ENCODE results near the gene PLEKHA1.

PLEKHA1 gene

DNA sequence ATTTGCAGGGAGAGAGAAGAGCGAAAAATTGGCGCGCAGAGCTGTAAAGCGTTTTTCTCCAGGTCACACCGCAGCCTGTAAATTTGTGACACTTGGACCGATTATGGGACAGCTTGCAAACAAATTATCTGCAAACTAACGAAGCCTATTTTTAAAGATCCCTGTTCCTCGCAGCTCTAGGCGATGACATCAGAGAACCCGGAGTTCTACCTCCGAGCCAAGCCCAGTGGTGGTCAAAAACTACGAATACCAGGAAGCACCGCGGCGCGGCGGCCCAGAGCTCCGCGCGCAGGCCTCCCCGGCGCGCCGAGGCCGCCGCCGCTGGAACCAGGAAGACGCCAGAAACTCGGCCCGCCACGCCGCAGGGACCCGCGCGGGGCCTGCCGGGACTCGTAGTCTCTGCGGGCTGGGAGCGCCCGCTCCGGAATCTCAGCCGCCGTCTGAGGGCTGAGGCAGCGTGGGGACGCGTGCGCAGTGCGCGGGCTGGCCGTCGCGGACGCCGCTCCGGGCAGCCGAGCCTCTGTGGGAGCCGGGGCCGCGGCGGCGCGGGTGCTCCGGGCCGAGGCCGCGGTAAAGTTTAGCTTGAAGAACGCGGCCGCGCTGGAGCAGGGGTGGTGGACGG lies at the start of gene PLEKHA1:
PLEKHA1 (plus strand) TSS at position 472 of the 622 bp plus-strand sequence. CDS start 18,493 bp downstream, outside the sequence.
- DNase-seq (ENCODE audit: low read depth): peak; percentile 92

DNA sequence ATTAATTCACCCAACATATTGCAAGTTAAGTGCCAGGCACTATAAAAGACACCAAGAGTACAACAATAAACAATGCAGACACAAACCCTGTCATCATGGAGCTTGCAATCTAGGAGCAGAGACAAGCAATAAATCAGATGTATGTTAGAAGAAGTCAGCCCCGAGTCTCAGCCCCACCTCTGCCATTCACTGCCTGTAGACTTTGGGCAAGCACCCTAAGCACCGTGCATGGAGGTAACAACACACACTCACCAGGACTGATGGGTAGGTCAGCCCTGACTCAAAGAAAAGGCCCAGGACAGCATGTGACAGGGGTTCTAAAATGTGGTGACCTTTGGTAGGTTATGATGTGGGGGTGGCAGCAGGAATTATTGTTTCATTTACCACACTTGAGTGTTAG lies 49.3 kb upstream of the PLEKHA1 start:
- no peak for DNase-seq (ENCODE audit: low read depth)

DNA sequence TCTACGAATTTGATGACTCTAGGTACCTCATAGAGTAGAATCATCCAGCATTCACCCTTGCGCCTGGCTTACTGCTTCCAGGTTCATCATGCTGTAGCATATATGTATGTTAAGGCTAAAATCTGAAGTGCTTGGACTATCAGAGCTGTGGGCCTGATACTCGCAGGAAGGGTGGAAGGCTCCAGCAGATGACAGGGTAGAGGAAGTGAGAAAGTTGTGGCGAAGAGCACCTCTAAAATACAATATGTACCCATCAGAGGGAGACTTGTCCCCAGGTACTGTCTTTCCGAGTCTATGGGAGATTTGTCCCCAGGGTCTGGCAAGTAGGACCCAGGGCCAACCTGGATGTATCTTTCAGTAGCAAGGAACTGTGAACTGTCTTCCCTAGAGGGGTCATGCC lies 48.1 kb upstream of the PLEKHA1 start:
- no peak for DNase-seq (ENCODE audit: low read depth)

DNA sequence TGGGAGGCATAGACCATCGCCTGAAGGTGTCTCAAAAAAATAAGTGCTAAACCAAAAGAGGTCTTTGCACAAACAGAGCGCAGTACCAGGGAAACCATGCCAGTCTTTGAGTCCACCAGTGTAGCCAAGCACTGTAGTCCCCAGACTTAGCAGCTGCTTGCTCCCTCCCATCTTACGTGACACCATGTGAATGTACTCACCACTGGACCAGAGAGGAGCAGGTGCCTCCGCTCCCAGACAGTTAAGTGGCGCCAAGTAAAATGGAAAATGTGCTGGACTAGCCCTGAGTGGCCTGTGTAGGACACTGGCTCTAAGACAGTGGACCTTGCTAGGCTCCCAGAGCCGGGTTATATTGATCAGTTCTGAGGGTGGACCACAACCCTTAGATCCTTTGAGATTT lies 47.7 kb upstream of the PLEKHA1 start:
- DNase-seq (ENCODE audit: low read depth): no peak

DNA sequence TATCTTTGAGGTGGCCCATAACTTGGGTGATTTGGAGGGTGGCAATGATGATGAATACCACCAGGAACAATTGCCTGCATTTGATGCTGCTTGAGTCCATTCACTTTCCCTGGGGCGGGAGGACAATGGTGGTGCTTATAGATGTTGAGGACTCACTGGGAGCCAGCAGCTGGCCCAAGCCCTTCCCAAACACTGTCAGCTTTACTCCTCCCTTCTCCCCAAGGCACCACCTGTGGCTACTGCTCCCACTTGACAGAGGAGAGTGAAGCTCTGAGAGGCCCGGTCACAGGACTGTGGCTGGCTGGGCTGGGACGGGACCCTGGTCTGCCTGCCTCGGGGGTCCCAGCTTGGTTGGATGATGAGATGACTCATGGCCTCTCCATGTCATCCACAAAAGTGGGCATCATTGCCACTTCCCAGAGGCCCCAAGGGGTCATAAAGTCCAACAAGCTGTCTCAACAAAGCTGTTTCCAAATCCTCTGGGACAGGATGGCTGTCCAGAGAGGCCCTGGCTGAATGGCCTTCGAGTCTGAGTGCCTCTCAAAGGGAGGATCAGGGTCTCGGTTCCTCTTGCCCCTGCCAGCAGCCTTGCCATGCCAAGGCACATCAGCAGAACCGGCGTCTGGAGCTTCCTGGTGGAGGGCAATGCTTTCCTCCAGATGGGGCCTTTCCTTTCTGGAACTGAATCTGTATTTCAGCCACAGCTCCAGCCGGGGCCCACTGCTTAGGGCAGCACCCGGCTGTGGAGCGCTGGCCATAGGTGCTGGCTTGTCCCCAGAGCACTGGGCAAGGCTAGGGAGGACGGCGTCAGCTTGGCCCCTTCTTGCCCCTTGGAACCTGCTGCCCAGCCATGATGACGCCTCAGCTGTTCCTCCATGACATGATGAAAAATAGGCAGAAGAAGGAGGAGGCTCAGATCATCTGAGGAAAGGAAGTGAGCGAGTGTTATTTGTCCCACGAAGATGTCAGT lies 47.0 kb upstream of the PLEKHA1 start:
- DNase-seq (ENCODE audit: low read depth): no peak

DNA sequence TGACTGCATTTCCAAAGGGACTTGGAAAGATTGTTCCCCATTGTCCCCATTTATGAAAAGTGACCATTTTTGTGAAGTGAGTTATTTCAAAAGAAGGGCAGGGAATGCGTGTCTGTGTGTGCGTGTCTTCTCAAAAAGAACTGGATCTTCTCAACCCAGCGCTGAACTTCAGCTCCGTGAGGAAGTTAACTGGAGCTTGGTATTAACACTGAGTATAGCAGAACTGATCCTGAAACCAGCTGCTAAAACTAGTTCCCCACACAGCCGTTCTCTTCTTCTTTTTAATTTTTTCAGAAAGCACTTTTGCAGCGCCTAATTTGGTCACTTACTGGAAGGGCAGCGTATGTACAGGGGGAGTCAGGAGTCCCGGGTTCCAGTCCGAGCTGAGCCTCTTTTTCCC lies 45.8 kb upstream of the PLEKHA1 start:
- no peak for DNase-seq (ENCODE audit: low read depth)

DNA sequence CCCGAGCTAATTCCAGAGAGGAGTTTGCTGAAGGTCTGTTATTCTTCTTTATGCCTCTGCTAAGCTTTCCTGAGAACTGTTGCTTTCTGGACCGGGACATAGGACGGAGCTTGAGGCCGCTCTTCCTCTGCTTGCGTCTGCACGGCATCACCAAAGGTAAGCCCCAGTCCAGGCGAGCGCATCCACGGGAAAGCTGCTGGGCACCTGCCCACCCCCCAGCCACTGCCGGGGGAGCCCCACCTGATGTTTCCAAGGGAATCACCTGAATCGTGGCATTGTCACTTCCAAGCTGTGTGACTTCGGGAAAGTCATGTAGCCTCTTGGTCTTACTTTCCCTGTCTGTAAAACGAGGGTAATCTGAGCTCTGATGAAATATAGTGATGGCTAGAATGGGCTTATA lies 45.1 kb upstream of the PLEKHA1 start:
- DNase-seq (ENCODE audit: low read depth): no peak

DNA sequence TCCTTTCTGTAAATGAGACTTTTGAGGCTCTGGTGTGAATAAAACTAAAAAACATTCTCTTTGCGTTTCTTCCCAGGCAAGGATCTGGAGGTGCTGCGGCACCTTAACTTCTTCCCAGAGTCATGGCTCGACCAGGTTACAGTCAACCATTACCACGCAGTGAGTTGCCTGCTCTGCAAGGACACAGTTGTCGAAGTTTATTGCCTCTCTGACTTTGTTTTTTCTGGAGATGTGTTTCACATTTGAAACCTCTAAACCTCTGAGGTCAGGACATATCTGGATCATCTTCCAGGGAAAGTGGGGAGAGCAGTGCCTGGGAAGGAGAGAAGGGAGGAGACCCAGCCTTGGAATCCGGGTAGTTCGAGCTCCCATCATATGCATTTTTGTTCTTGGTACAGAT lies 43.4 kb upstream of the PLEKHA1 start:
- no peak for DNase-seq (ENCODE audit: low read depth)

DNA sequence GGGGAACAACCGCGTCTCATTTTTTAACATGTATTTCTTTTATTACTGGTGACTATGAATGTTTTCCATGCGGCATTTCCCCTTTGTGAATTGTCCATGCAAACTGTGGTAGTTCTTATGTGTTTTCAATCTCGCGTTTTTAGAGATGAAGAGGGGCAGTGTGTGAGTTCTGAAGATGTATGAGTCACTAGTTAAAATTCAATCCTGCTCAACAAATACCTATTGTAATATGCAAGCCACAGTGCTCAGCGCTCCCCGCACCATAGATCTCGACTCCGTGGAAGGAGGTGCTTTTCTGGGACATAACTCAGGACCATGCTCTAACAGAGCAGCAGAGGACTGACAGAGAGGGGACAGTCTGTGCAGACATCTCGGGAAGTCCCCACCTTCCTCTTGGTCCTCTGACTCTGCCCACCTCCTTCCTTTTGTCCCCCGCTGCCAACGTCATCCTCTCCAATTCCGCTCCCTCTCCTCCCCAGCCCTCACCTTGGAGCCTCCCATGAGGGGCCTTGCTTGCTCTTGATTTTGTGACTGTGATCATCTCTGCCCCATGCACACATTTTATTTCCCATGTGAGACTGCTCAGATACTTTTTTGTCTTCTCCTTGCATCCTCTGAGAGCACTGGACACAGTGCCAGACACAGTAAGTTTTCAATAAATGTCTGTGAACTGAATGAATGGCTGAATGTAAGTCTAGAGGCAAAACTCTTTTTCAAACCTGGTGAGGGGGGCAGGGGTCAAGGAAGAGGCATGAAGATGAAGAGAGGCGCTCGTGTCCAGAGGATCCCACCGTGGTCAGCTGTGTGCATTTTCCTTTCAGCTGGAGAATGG lies 42.7 kb upstream of the PLEKHA1 start:
- DNase-seq (ENCODE audit: low read depth): no peak

DNA sequence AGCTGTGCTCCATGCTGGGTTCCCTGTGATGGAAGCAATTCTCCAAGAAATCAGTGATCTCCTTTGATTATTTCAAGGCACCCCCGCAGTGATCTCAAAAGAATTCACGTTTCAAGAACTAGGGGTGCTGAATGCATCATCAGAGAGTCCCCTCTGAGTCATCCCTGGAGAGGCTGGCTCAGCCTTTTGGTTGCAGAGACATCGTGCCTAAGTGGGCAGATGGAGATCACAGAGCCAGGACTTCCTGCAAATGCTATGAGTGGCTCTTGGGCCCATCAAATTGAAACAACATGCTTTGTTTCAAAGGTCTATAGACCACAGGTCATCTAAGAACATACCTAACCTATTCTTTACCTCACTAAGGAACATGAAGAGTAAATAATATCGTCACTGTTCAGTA lies 41.5 kb upstream of the PLEKHA1 start:
- DNase-seq (ENCODE audit: low read depth): no peak

DNA sequence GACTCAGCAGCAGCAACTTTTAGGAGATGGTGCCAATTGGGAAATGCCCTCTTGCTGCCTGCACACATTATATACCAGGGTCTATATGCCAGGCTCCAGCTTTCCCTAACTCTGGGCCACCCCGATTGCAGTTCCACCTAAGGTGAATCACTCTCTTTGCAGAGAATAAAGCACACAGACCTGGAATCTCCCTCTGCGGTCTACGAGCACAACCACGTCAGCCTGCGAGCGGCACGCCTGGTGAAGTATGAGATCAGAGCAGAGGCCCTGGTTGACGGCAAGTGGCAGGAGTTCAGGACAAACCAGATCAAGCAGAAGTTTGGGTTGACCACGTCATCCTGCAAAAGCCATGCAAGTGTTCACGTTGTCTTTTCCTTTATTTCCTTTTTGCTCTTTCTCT lies 38.2 kb upstream of the PLEKHA1 start:
- DNase-seq (ENCODE audit: low read depth): no peak

DNA sequence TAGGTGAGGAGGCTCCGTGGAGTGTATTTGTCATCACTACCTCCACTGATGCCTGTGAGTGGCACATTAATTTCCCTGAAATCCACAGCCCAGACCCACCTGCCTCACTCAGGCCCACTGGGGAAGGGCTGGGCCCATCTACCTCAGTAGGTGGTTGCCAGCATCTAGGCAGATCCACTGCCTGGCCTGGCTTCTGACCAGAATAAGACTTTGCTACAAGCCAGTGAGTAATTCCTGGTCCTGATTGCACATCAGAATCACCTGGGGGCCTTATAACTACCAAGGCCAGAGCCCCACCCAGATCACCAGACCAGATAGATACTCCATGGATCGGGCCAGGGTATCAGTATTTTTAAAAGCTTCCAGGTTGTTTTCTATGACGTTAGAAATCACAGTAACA lies 37.5 kb upstream of the PLEKHA1 start:
- DNase-seq (ENCODE audit: low read depth): no peak

DNA sequence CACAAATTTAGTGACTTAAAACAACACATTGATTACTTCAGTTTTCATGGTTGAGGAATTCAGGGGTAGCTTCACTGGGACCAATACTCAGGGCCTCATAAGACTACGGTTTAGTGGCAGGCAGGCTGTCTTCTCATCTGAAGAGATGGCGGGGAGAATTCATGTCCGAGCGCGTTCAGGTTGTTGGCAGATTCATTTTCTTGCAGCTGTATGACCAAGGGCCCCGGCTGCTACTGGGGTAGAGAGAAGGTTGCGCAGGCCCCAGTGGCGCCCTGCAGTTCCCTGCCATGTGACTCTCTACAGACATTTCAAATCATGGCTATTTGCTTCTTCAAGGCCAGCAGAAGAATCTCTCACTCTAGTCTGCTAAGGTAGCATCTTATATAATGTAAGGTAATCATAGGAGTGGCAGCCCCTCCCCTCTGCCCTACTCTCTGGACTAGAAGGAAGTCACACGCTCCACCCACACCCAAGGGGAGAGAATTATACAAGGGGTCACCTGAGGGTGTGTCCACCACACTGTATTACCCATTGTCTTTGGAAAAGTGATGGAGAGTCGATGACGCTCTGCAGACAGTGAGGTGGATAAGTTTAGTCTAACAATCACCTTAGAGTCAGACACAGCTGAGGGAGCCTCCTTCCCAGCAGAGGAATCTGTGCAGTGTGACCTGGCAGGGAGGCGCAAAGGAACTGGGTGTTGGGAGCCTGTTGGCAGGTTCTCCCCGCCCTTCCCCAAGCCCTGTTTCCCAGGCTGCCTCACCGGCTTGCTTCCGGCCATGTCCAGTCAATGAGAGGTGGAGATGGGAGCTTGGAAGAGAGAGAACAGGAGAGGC lies 35.7 kb upstream of the PLEKHA1 start:
- DNase-seq (ENCODE audit: low read depth): no peak

DNA sequence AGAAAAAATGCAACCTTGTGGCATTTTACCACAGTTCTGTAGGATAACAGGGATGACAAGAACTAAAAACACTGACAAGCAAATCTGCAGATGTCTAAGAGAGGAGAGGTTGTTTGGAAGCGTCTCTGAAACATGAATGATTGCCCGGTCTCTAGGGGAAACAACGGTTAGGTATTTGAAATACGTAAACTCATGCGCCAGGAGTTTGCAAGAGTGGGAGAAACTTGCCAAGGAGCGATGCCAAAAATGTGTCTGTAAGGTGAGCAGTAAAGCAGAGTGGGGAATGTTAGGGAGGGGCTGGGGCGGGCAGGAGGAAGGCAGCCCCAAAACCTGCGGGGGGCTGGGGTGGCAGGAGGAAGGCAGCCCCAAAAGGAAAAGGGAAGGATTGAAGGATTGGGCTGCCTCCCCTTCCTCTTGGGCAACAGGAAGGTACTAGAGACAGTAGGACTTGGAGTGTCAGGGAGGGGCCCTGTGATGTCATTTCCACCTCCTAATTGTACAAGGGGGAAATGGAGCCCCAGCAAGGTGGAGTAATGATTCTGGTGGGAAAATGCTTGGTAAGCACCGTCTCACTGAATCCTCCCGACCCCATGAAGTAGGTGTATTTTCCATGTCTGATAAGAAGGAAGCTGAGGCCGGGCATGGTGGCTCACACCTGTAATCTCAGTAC lies 33.2 kb upstream of the PLEKHA1 start:
- no peak for DNase-seq (ENCODE audit: low read depth)

DNA sequence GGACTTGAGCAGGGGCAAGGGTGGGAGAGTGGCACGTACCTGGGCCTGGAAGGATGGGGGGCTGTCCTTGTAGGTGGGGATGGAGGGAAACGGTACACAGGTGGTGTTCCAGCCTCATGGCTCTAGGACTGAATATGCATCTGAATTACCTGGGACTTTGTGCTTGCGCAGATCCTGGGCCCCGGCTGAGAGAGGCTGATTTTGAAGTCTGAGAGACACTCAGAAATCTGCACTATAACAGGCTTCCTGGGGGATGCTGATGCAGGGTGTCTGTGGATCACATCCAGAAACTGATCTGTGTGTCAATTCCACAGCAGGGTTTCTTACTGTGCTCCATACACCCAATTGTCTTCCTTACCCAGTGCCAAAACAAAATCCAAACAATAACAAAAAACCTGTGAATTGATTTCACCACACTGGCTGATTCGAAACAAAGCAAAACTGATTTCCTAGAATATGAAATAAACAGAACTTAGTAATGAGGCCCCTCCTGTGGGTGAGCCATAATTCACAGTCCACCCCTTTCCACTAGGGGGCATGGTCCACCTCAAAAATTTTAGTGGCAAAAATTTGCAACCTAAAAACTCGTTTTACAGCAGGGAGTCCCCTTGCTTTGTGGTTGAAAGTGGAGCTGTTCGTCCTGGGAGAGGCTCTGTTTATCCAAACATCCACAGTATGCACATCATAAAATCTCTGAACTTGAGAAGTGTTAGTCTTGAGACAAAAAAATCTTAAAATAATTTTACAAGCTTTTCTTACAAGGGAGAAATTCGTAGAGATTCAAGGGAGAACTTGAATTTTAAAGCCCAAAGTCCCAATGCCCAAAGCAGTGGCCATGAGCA lies 32.0 kb upstream of the PLEKHA1 start:
- peak; percentile 24 for DNase-seq (ENCODE audit: low read depth)

DNA sequence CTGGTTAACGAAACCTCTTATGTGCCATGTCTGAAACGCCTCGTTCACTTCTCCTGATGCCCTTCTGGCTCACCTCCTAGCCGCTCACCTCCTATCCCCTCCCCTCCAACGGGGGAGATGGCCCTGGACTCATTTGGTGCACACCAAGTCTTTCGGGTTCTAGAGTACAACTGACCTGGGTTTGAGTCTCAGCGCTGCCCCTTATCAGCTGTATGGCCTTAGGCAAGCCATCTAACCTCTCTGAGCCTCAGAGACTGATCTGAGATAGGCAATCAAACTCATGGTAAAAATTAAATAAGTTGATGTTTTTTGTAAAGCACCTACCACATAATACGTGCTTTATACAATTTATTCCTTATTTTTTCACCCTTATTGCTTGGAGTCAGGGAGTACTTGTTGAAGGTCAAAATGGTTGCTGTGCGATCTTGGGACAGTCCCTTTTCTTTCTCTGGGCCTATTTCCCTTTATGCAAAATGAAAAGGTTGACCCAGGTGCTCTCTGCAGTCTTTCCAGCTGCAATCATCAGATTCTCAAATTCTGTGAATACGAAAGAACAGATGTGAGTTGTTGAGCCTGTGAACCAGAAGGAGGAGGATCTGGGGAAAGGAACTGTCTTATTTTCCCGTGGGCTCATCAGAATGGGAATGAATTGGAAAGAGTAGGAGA lies 31.2 kb upstream of the PLEKHA1 start:
- no peak for DNase-seq (ENCODE audit: low read depth)

DNA sequence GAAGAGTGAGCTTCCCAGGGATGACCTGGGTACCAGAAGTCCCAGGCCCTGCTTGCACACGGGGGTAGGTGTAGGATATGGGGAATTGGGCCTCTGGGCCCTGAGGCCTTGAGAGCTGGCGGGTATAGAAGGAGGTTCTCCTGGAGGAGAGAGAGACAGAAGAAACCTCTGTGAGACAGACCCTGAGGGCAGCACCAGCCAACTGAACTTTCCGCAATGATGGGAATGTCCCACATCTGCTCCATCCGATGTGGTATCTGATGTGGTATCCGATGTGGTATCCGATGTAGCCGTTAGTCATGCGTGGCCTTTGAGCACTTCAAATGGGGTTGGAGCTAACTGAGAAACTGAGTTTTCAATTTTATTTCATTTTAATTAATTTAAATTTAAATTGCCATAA lies 30.6 kb upstream of the PLEKHA1 start:
- no peak for DNase-seq (ENCODE audit: low read depth)

DNA sequence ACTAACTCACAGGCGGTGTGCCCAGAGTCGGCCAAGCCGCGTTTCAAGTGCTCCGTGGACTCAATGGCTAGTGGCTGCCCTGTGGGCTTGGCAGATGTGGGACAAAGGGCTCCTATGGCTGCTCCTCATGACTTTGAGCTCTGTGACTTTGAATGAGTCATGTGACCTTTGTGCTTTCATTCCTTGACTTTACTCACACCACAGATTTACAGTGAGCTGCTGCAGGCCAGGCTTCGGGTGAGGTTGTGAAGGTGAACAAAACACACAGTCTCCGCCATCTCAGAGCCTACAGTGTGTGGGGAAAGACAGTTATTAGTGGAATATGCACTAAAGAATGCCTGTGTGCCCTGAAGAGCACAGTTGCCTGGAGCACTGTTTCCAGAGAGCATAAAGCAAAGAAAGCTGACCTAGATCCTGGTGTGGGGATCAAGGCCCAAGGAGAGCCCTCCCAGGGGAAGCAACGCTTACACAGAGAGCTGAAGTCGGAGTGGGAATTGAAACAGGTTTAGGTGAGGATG lies 29.7 kb upstream of the PLEKHA1 start:
- no peak for DNase-seq (ENCODE audit: low read depth)

DNA sequence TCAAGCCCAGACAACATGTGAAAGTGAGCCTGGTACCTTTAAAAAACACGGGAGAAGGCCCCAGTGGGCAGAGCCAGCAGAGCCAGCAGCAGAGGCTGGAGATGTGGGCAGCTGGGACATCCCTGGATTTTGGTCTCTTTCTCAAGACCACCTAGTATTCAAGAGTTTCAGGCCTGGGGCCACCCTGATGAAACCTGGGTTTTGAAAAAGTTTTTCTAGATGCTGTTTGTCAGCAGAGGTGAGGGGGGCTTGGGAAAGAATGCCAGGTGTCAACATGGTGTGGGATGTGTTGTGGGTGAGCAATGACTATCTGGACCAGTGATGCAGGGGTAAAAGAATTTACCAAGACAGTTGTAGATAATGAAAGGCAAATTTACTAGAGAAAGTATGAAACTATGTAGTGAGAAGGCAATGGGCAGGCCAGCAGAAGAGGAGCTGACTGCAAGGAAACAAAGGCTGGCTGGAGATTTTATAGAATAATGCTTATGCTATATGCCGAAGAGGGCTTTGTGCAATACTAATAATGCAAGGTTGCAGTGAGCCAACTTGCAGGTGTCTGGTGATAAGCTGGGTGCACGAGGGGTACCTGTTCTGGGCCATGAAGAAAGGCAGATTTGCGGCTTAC lies 28.1 kb upstream of the PLEKHA1 start:
- DNase-seq (ENCODE audit: low read depth): no peak

All from stimulated activated CD8-positive, alpha-beta memory T cell treated with anti-CD3 and anti-CD28 coated beads, Interleukin-12 subunit alpha, Interleukin-12 subunit beta, amount 100 ng/mL, for 4 hours (primary cell).